ENCODE measurements around the gene ZBTB17. TPM values are rescaled to one million over a fixed set of nuclear protein-coding genes. Genes with fewer than 3 reads are reported as not detected.

Gene ZBTB17
- total RNA-seq, 1 experiment from 2014 or later = 33.6 TPM

DNA sequence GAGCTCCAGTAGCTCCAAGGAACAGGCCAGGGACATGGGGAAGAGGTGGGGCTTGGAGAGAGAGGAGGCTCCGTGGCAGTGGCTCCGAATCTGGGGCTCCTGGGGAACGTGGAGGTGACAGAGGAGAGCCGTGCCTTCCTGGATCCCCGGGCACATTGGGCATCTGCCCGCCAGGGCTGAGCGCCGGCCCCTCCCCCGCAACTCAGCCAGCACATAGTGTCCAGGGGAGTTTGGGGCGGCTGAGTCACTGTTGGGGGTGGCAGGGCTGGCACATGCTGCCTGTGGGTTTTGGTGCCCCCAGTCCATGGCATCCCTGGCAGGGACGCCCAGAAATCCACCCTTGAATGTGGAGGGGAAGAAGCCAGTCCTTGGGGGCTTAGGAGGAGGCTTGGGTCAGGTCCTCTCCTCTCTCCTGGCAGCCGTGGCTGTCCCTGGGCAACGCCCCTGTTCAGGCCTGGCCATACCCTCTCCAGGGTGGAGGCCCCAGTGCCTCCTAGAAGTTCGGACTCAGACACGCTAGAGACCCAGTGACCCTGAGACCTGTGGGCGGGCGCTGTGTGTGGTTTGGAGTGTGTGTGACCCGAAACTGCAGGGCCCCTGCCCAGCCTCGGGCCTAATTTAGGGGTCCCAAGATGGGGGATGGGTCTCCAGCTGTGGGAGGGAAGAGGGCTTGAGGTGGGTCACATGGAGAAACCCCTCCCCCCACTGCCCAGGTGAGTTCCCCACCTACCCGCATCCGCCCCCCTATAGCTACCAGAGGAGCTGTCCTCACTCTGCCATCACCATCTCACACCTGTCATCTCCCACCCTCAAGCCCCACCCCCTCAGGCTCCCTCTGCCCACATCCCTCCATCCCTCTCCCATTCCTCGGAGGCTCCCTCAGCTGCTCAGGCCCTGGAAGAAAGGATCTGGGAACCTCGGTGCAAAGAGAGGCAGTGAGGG, 40.3 kb upstream of the ZBTB17 start:
- H3K36me3 ChIP-seq = no peaks in the 10 kb centered on the region
- no peaks in the 10 kb centered on the region for H3K27me3 ChIP-seq (replicated peaks)
- H3K4me3 ChIP-seq = no peak overlapping the region
- H3K4me1 ChIP-seq (replicated peaks) = peaks cover 23% of the 10 kb centered on the region
- no peaks in the 10 kb centered on the region for H3K9me3 ChIP-seq (replicated peaks)
- H3K27ac ChIP-seq = no peak overlapping the region
- no peak for DNase-seq (ENCODE audit: low read depth in 1 of 2, low spot score in 2 of 2)

DNA sequence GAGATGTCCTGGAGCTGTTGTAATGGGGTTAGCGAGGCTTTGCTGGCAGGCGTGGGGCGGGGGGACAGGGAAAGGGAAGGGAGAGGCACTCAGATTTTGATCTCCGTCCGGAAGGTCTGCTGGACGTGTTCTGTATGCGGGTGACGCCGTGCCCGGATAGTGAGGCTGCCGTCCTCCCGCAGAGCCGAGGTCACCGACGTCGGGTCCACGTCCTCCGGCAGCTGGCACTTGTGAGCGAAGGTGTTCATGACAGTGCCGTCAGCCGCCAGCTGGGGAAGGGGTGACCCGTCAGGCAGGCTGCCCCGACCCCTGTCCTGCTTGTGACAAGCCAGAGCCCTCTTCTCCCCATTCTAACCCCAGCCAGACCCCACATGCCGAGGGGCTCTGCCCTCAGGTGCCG, 39.6 kb upstream of the ZBTB17 start:
- no peak overlapping the region for H3K4me3 ChIP-seq
- no peak for DNase-seq (ENCODE audit: low read depth in 1 of 2, low spot score in 2 of 2)
- H3K9me3 ChIP-seq (replicated peaks) = no peaks in the 10 kb centered on the region
- H3K36me3 ChIP-seq = no peaks in the 10 kb centered on the region
- peaks cover 23% of the 10 kb centered on the region for H3K4me1 ChIP-seq (replicated peaks)
- H3K27me3 ChIP-seq (replicated peaks) = no peaks in the 10 kb centered on the region
- H3K27ac ChIP-seq = no peak overlapping the region

DNA sequence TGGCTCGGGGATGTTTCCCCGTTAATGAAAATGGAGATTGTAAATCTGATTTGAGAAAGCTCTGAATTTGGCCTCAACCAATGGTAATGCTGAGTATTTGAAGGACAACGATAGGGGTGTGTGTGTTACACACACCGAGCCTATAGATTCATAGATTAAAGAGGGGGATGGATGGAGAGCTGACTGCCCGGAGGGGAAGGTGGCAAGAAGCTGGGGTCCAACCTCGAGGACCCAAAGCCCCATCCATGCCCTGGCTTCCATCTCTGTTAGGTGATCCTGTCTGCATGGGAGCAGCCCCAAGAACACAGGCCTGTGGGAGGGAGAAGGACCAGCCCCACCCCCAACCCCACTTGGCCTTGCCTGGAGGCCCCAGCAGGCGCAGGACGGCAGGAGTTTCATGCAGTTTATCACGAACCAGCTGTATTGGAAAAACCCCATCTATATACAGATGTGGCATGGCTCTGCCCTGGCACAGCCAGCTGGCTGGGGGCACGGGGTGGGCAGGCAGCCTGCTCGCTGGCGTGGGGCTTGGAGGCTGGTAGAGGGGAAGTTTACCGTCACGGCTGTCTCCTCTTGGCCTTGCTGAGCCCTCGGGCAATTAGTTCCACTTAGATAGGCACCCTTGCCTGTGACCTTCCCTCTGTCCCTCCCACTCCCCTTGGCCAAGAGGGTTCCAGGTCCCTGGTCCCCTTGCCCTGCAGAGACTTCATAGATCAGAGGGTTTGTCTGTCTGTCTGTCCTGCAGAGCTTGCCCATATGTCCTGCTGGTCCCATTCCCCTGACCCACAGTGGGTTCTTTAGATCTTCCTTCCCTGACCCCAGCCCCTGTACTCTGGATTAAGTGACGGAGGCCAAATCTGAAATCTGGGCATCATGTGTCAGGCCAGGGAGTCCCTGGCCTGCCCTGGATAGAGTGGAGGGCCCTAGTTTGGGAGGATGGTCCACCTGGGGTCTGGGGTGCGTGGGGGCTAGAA, 38.9 kb upstream of the ZBTB17 start:
- DNase-seq (ENCODE audit: low read depth in 1 of 2, low spot score in 2 of 2) = no peak
- no peak overlapping the region for H3K27ac ChIP-seq
- no peaks in the 10 kb centered on the region for H3K9me3 ChIP-seq (replicated peaks)
- H3K27me3 ChIP-seq (replicated peaks) = no peaks in the 10 kb centered on the region
- no peaks in the 10 kb centered on the region for H3K36me3 ChIP-seq
- no peak overlapping the region for H3K4me3 ChIP-seq
- H3K4me1 ChIP-seq (replicated peaks) = peaks cover 23% of the 10 kb centered on the region

GRCh38 chr1:16013908-16014258, 38.0 kb upstream of the ZBTB17 start:
- H3K9me3 ChIP-seq (replicated peaks) = no peaks in the 10 kb centered on the region
- no peak for DNase-seq (ENCODE audit: low read depth in 1 of 2, low spot score in 2 of 2)
- no peaks in the 10 kb centered on the region for H3K36me3 ChIP-seq
- H3K27ac ChIP-seq = no peak overlapping the region
- H3K4me3 ChIP-seq = no peak overlapping the region
- peaks cover 18% of the 10 kb centered on the region for H3K4me1 ChIP-seq (replicated peaks)
- H3K27me3 ChIP-seq (replicated peaks) = no peaks in the 10 kb centered on the region

DNA sequence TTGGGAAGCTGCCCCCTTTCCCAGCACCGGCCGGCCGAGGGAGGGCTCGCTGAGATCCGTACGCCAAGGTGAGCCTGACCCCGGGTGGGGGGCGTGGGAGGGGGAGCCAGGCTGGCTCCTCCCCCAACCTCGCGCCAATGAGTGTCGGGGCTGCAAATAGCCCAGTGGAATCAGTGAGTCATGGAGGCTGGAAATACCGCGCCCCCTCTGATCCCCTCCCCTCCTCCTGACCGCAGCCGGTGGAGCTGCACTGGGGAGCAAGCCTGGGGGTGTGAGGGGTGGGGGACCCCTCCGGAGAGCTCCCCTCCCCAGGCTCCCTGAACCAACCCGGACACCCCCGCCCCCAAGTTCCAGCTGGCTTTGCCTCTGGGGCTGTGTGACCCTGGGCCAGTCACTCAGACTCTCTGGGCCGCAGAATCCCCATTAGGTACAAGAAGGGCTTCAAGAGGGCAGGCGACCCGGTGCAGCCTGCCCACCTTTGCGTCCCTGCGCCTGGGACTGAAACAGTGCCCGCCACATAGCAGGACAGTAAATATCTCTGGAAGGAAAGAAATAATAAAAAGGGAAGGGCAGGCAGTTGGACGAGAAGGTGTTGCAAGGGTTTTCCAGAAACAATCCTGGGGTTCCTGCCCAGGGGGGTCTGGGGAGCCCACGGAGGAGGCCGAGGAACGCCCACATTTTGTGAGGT, 37.5 kb upstream of the ZBTB17 start:
- H3K9me3 ChIP-seq (replicated peaks) = no peaks in the 10 kb centered on the region
- peak overlapping the region; percentile 31 for H3K4me3 ChIP-seq
- H3K27me3 ChIP-seq (replicated peaks) = no peaks in the 10 kb centered on the region
- H3K27ac ChIP-seq = peak overlapping the region; percentile 54
- peak; percentile 45 to 75 for DNase-seq (ENCODE audit: low read depth in 1 of 2, low spot score in 2 of 2)
- H3K4me1 ChIP-seq (replicated peaks) = peaks cover 18% of the 10 kb centered on the region
- no peaks in the 10 kb centered on the region for H3K36me3 ChIP-seq

GRCh38 chr1:16012590-16013219, 36.8 kb upstream of the ZBTB17 start:
- H3K9me3 ChIP-seq (replicated peaks) = no peaks in the 10 kb centered on the region
- H3K4me1 ChIP-seq (replicated peaks) = peaks cover 24% of the 10 kb centered on the region
- H3K36me3 ChIP-seq = no peaks in the 10 kb centered on the region
- H3K4me3 ChIP-seq = peak overlapping the region; percentile 31
- no peaks in the 10 kb centered on the region for H3K27me3 ChIP-seq (replicated peaks)
- DNase-seq (ENCODE audit: low read depth in 1 of 2, low spot score in 2 of 2) = peak; percentile 52 to 72
- peak overlapping the region; percentile 54 for H3K27ac ChIP-seq

DNA sequence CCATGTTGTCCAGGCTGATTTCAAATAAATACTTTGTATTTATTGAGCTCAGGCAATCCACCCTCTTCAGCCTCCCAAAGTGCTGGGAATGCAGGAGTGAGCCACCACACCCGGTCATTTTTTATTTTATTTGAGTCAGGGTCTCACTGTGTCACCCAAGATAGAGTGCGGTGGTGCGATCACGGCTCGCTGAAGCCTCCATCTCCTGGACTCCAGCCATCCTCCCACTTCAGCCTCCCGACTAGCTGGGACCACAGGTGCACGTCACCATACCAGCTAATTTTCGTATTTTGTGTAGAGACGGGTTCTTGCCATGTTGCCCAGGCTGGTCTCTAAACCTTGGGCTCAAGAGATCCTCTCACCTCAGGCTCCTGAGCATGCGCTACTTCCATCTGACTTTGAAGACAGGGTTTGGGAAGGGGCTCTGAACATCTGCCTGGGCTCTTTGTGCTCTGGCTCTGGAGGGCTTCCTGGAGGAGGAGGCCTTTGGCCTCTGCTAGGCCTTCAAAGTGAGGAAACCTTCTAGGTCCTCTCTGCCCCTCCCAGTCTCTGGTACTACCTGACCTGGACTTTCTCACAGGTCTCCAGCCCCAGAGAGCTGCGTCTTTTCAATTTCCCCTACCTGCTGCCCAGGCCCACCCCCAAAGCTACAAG, 36.2 kb upstream of the ZBTB17 start:
- Histone ChIP-seq H3K9me3 (replicated peaks) (no peaks in the 10 kb centered on the region), H3K27me3 (replicated peaks) (no peaks in the 10 kb centered on the region), H3K36me3 (no peaks in the 10 kb centered on the region), H3K27ac (no peak overlapping the region), H3K4me1 (replicated peaks) (peaks cover 24% of the 10 kb centered on the region), H3K4me3 (no peak overlapping the region)
- DNase-seq (ENCODE audit: low read depth in 1 of 2, low spot score in 2 of 2) = no peak

DNA sequence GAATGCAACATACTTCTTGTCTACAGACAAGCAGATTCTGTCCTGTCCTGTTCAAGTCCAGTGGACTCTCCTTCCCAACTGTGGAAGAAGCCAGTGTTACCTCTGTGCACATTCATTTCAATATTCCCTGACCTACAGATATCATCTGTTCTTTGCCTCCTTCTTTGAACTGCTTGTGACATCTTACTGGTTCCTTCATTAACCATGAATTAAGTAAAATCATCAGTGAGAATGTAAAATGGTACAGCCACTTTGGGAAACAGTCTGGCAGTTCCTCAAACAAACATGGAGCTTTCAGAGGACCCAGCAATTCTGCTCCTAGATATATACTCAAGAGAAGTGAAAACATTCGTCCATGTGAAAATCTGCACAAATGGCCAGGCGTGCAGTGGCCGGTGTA, 34.9 kb upstream of the ZBTB17 start:
- Histone ChIP-seq H3K27ac (no peak overlapping the region), H3K36me3 (no peaks in the 10 kb centered on the region), H3K27me3 (replicated peaks) (no peaks in the 10 kb centered on the region), H3K9me3 (replicated peaks) (no peaks in the 10 kb centered on the region), H3K4me1 (replicated peaks) (peaks cover 24% of the 10 kb centered on the region), H3K4me3 (no peak overlapping the region)
- no peak for DNase-seq (ENCODE audit: low read depth in 1 of 2, low spot score in 2 of 2)

- no peak for DNase-seq (ENCODE audit: low read depth in 1 of 2, low spot score in 2 of 2)
- H3K9me3 ChIP-seq (replicated peaks) = no peaks in the 10 kb centered on the region
- H3K27me3 ChIP-seq (replicated peaks) = no peaks in the 10 kb centered on the region
- H3K27ac ChIP-seq = no peak overlapping the region
- H3K36me3 ChIP-seq = no peaks in the 10 kb centered on the region
- H3K4me3 ChIP-seq = no peak overlapping the region
- peaks cover 24% of the 10 kb centered on the region for H3K4me1 ChIP-seq (replicated peaks)
Observed at GRCh38 chr1:16009678-16010077, 33.8 kb upstream of the ZBTB17 start.

DNA sequence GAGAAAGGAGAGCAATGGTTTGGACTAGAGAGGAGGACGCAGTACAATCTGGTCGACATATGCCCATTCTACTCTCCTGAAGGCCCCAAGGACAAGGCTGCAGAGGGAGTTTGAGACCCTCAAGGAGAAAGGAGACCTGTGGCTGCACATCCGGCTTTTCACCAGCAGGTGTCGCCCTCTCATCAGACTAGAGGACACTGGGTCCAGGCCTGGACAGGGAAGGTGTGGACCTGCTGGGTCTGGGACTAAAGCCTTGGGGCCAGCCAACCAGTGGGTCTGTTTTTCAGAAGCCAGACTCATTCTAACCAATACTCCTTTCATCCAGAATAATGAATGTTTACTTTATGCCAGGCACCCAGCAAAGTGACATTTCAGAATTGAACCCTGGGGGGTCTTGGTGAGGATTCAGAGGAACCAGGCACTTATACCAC, 33.1 kb upstream of the ZBTB17 start:
- H3K4me1 ChIP-seq (replicated peaks) = peaks cover 24% of the 10 kb centered on the region
- H3K27ac ChIP-seq = no peak overlapping the region
- H3K36me3 ChIP-seq = no peaks in the 10 kb centered on the region
- no peaks in the 10 kb centered on the region for H3K9me3 ChIP-seq (replicated peaks)
- H3K27me3 ChIP-seq (replicated peaks) = no peaks in the 10 kb centered on the region
- no peak overlapping the region for H3K4me3 ChIP-seq
- DNase-seq (ENCODE audit: low read depth in 1 of 2, low spot score in 2 of 2) = peak; percentile 73 to 85

GRCh38 chr1:16007671-16008341, 31.9 kb upstream of the ZBTB17 start:
- Histone ChIP-seq H3K4me3 (no peak overlapping the region), H3K9me3 (replicated peaks) (no peaks in the 10 kb centered on the region)

More at GRCh38 chr1:16007671-16008341, 31.9 kb upstream of the ZBTB17 start:
- no peak for DNase-seq (ENCODE audit: low read depth in 1 of 2, low spot score in 2 of 2)
- H3K27ac ChIP-seq = no peak overlapping the region
- H3K27me3 ChIP-seq (replicated peaks) = no peaks in the 10 kb centered on the region
- no peaks in the 10 kb centered on the region for H3K36me3 ChIP-seq
- H3K4me1 ChIP-seq (replicated peaks) = peaks cover 13% of the 10 kb centered on the region
